Mesenchymal stem cell (in vitro differentiated cells and primary cell): ENCODE data around the gene OR1F1.

Experiments used
- DNase-seq: peaks from one replicate; pipeline ENCODE4 v3.0.0-alpha.2; 2013
- H2AFZ ChIP-seq: one replicate; pipeline ENCODE4 v1.6.1; 2013; ENCODE audit warnings: low read depth, mild to moderate bottlenecking, control low read depth, inconsistent platforms, low read length, moderate library complexity
- H2AK5ac ChIP-seq: 2 replicates; pipeline ENCODE4 v1.6.1; 2013; ENCODE audit warnings: low read length, moderate library complexity, mild to moderate bottlenecking, inconsistent platforms; ENCODE audit not compliant: severe bottlenecking
- H2BK120ac ChIP-seq: one replicate; pipeline ENCODE4 v1.6.1; 2013; ENCODE audit warnings: low read depth, mild to moderate bottlenecking, inconsistent platforms, low read length, moderate library complexity
- H2BK12ac ChIP-seq, 2 experiments: one replicate each; pipeline ENCODE4 v1.6.1; 2013; ENCODE audit warnings: inconsistent platforms in 2 of 2, low read length in 2 of 2, mild to moderate bottlenecking in 2 of 2, moderate library complexity in 2 of 2, control low read depth in 1 of 2
- H2BK15ac ChIP-seq: one replicate; pipeline ENCODE4 v1.6.1; 2013; ENCODE audit warnings: mild to moderate bottlenecking, low read depth, inconsistent platforms; ENCODE audit not compliant: poor library complexity, severe bottlenecking
- H2BK5ac ChIP-seq: 2 replicates; pipeline ENCODE4 v1.6.1; 2013; ENCODE audit warnings: low read depth, mild to moderate bottlenecking, low read length, control low read depth, inconsistent platforms; ENCODE audit not compliant: poor library complexity, severe bottlenecking
- H3K14ac ChIP-seq, 2 experiments: one replicate each; pipeline ENCODE4 v1.6.1; 2013; ENCODE audit warnings: inconsistent platforms in 2 of 2, low read length in 2 of 2, control low read depth in 1 of 2, mild to moderate bottlenecking in 1 of 2, moderate library complexity in 1 of 2
- H3K18ac ChIP-seq, 2 experiments: one replicate each; pipeline ENCODE4 v1.6.1; 2013; ENCODE audit warnings: inconsistent platforms in 2 of 2, low read length in 2 of 2, control low read depth in 1 of 2, low read depth in 1 of 2, mild to moderate bottlenecking in 1 of 2
- H3K23ac ChIP-seq, 2 experiments: one replicate each; pipeline ENCODE4 v1.6.1; 2013; ENCODE audit warnings: inconsistent platforms in 2 of 2, low read length in 2 of 2, mild to moderate bottlenecking in 2 of 2, moderate library complexity in 2 of 2, control low read depth in 1 of 2
- H3K27ac ChIP-seq: 2 replicates; pipeline ENCODE4 v1.5.1; 2013; ENCODE audit warnings: mild to moderate bottlenecking, moderate library complexity, low read length, control low read depth, inconsistent platforms; ENCODE audit not compliant: poor library complexity, severe bottlenecking
- H3K27me3 ChIP-seq, 2 experiments: 2 replicates each; pipeline versions ENCODE4 v1.6.1 to v1.7.0; 2013; ENCODE audit warnings: low read length in 2 of 2, mild to moderate bottlenecking in 2 of 2, moderate library complexity in 2 of 2, control low read depth in 1 of 2, inconsistent platforms in 1 of 2; ENCODE audit not compliant: control insufficient read depth in 1 of 2, insufficient read depth in 1 of 2
- H3K36me3 ChIP-seq, 2 experiments: 2 replicates each; pipeline versions ENCODE4 v1.6.1 to v1.7.0; 2013; ENCODE audit warnings: low read length in 2 of 2, control low read depth in 1 of 2, inconsistent platforms in 1 of 2, low read depth in 1 of 2, mild to moderate bottlenecking in 1 of 2; ENCODE audit not compliant: insufficient read depth in 2 of 2, control insufficient read depth in 1 of 2
- H3K4ac ChIP-seq, 2 experiments: one replicate each; pipeline ENCODE4 v1.6.1; 2013; ENCODE audit warnings: inconsistent platforms in 2 of 2, low read length in 2 of 2, mild to moderate bottlenecking in 2 of 2, moderate library complexity in 2 of 2, control low read depth in 1 of 2, low read depth in 1 of 2
- H3K4me1 ChIP-seq: 2 replicates; pipeline ENCODE4 v1.6.1; 2013; ENCODE audit warnings: low read depth, low read length, control low read depth; ENCODE audit not compliant: control insufficient read depth, insufficient read depth
- H3K4me2 ChIP-seq: 2 replicates; pipeline ENCODE4 v1.6.1; 2013; ENCODE audit warnings: low read length, mild to moderate bottlenecking, inconsistent platforms; ENCODE audit not compliant: poor library complexity, severe bottlenecking
- H3K4me3 ChIP-seq, 2 experiments: 2 replicates each; pipeline versions ENCODE4 v1.5.1 to v1.7.0; 2013; ENCODE audit warnings: low read length in 2 of 2, mild to moderate bottlenecking in 2 of 2, control low read depth in 1 of 2, low read depth in 1 of 2; ENCODE audit not compliant: insufficient read depth in 1 of 2
- H3K79me1 ChIP-seq: replicated peaks from 2 replicates; pipeline ENCODE4 v1.6.1; 2013; ENCODE audit warnings: mild to moderate bottlenecking, control low read depth, low read length, inconsistent platforms; ENCODE audit not compliant: poor library complexity, severe bottlenecking
- H3K9ac ChIP-seq: 2 replicates; pipeline ENCODE4 v1.7.0; 2013; ENCODE audit warnings: mild to moderate bottlenecking, low read length, moderate library complexity
- H3K9me3 ChIP-seq: 2 replicates; pipeline ENCODE4 v1.7.0; 2013; ENCODE audit warnings: mild to moderate bottlenecking, low read length; ENCODE audit not compliant: control insufficient read depth
- H4K8ac ChIP-seq: one replicate; pipeline ENCODE4 v1.6.1; 2013; ENCODE audit warnings: inconsistent platforms, mild to moderate bottlenecking, low read length, moderate library complexity
- H4K91ac ChIP-seq: one replicate; pipeline ENCODE4 v1.6.1; 2013; ENCODE audit warnings: mild to moderate bottlenecking, low read length, inconsistent platforms
- WGBS: methylation state at CpG from one replicate; pipeline ENCODE4 v1.1.7; 2013; ENCODE audit warnings: mixed read lengths; 5-methylcytosine and 5-hydroxymethylcytosine counted together

The OR1F1 gene

GRCh38 chr16:3161235-3162018, 26.6 kb upstream of the OR1F1 start:
- H3K27me3 ChIP-seq, result peaks cover under 1 to 12% of the 10 kb centered on the region in 2 experiments
- no peak overlapping the region for H2AFZ ChIP-seq
- no peak overlapping the region for H2BK12ac ChIP-seq
- peaks cover 13% of the 10 kb centered on the region for H3K4me1 ChIP-seq
- no peak overlapping the region for H3K4me3 ChIP-seq
- no peak overlapping the region for H4K8ac ChIP-seq
- no peak overlapping the region for H2AK5ac ChIP-seq
- no peak overlapping the region for H3K23ac ChIP-seq
- H3K4ac ChIP-seq, result no peak overlapping the region
- H3K18ac ChIP-seq, result no peak overlapping the region
- no peak for DNase-seq
- no peak overlapping the region for H2BK15ac ChIP-seq
- no peak overlapping the region for H3K27ac ChIP-seq
- no peak overlapping the region for H2BK120ac ChIP-seq
- no peak overlapping the region for H3K4me2 ChIP-seq
- no peak overlapping the region for H4K91ac ChIP-seq
- H2BK5ac ChIP-seq, result no peak overlapping the region
- WGBS, result 95% methylated on average over 32 of the region's 36 CpGs
- H3K9me3 ChIP-seq, result no peaks in the 10 kb centered on the region
- H3K36me3 ChIP-seq, result no peaks in the 10 kb centered on the region
- H3K79me1 ChIP-seq, result no peaks in the 10 kb centered on the region
- no peak overlapping the region for H3K9ac ChIP-seq
- H3K14ac ChIP-seq, result no peak overlapping the region

- no peak overlapping the region for H2AFZ ChIP-seq
- peaks cover 23 to 37% of the 10 kb centered on the region in 2 experiments for H3K27me3 ChIP-seq
- H2BK12ac ChIP-seq, result no peak overlapping the region
- H3K4ac ChIP-seq, result no peak overlapping the region
- H2AK5ac ChIP-seq, result no peak overlapping the region
- no peak for DNase-seq
- no peak overlapping the region for H3K14ac ChIP-seq
- H3K9ac ChIP-seq, result no peak overlapping the region
- no peaks in the 10 kb centered on the region for H3K9me3 ChIP-seq
- no peaks in the 10 kb centered on the region for H3K79me1 ChIP-seq
- H2BK15ac ChIP-seq, result no peak overlapping the region
- peaks cover 2% of the 10 kb centered on the region for H3K4me1 ChIP-seq
- H3K23ac ChIP-seq, result no peak overlapping the region
- H4K91ac ChIP-seq, result no peak overlapping the region
- no peak overlapping the region for H3K4me2 ChIP-seq
- no peak overlapping the region for H3K27ac ChIP-seq
- H2BK120ac ChIP-seq, result no peak overlapping the region
- no peak overlapping the region for H3K18ac ChIP-seq
- no peaks in the 10 kb centered on the region for H3K36me3 ChIP-seq
- H3K4me3 ChIP-seq, result no peak overlapping the region
- 93% methylated on average over 37 of the region's 37 CpGs for WGBS
- H4K8ac ChIP-seq, result no peak overlapping the region
- H2BK5ac ChIP-seq, result no peak overlapping the region
Measured at GRCh38 chr16:3164121-3164991, 23.6 kb upstream of the OR1F1 start.

GRCh38 chr16:3165111-3165822, 22.7 kb upstream of the OR1F1 start:
- Histone ChIP-seq H3K23ac (no peak overlapping the region), H2BK12ac (no peak overlapping the region), H3K4ac (no peak overlapping the region), H3K27me3 (peaks cover 32 to 46% of the 10 kb centered on the region in 2 experiments), H3K4me2 (no peak overlapping the region), H2BK5ac (no peak overlapping the region), H3K4me3 (peak overlapping the region in 1 of 2 experiments; percentile 65), H3K14ac (no peak overlapping the region), H2AK5ac (no peak overlapping the region), H2BK120ac (no peak overlapping the region), H3K79me1 (no peaks in the 10 kb centered on the region), H2AFZ (no peak overlapping the region), H3K18ac (no peak overlapping the region), H2BK15ac (no peak overlapping the region), H3K36me3 (no peaks in the 10 kb centered on the region), H3K4me1 (peaks cover under 1% of the 10 kb centered on the region), H3K27ac (no peak overlapping the region), H3K9me3 (no peaks in the 10 kb centered on the region), H4K8ac (no peak overlapping the region), H4K91ac (no peak overlapping the region), H3K9ac (peak overlapping the region; percentile 59)
- DNase-seq, result no peak
- WGBS, result 90% methylated on average over 8 of the region's 12 CpGs

GRCh38 chr16:3166505-3166886, 21.5 kb upstream of the OR1F1 start:
- WGBS, result 18% methylated on average over 1 of the region's 1 CpG
- Histone ChIP-seq H3K4me3 (no peak overlapping the region), H3K14ac (no peak overlapping the region), H2AFZ (no peak overlapping the region), H3K27me3 (peaks cover 44 to 58% of the 10 kb centered on the region in 2 experiments), H3K4me1 (peaks cover 12% of the 10 kb centered on the region), H2BK15ac (no peak overlapping the region), H3K27ac (no peak overlapping the region), H2BK120ac (no peak overlapping the region), H3K18ac (no peak overlapping the region), H2BK5ac (no peak overlapping the region), H2BK12ac (no peak overlapping the region), H2AK5ac (no peak overlapping the region), H3K9ac (no peak overlapping the region), H3K9me3 (no peaks in the 10 kb centered on the region), H3K23ac (no peak overlapping the region), H3K36me3 (no peaks in the 10 kb centered on the region), H3K4ac (no peak overlapping the region), H3K79me1 (no peaks in the 10 kb centered on the region), H4K91ac (no peak overlapping the region), H4K8ac (no peak overlapping the region), H3K4me2 (no peak overlapping the region)
- no peak for DNase-seq
